A549 (cell line): Measurements from ENCODE around the gene HCN2.

ENCODE experiments used
- BHLHE40 ChIP-seq: IDR thresholded peaks from 2 replicates; pipeline ENCODE4 v1.6.1; 2012; ENCODE audit warnings: low read depth, low read length, inconsistent platforms
- CEBPB ChIP-seq, 2 experiments: fragments of >200 bp in 1 of 2; sonication (Bioruptor Twin) in 1 of 2; formaldehyde crosslinking in 1 of 2; IDR thresholded peaks; 2 replicates each; pipeline ENCODE4 v1.6.1; 2012 to 2016
- EP300 ChIP-seq, 2 experiments: fragments of >200 bp; sonication (Bioruptor Twin); formaldehyde crosslinking; IDR thresholded peaks; 2 replicates in 1 of 2; 3 replicates in 1 of 2; pipeline ENCODE4 v1.6.1; 2016 to 2017
- HDAC2 ChIP-seq: fragments of 200-600 bp; sonication (generic); IDR thresholded peaks from 2 replicates; pipeline ENCODE4 v1.6.1; 2016
- HOXA7 ChIP-seq: fragments of 250-450 bp; sonication (Bioruptor Pico); IDR thresholded peaks from 2 replicates; pipeline ENCODE4 v1.5.0; 2020; ENCODE audit warnings: mild to moderate bottlenecking, moderate library complexity
- JUNB ChIP-seq: fragments of >200 bp; sonication (Bioruptor Twin); formaldehyde crosslinking; IDR thresholded peaks from 2 replicates; pipeline ENCODE4 v1.6.1; 2016
- MAZ ChIP-seq: fragments of 150-350 bp; IDR thresholded peaks from 2 replicates; pipeline ENCODE4 v1.6.1; 2014; ENCODE audit warnings: antibody characterized with exemption, low read depth, low read length, borderline replicate concordance
- PHF8 ChIP-seq: fragments of 200-600 bp; sonication (generic); IDR thresholded peaks from 2 replicates; pipeline ENCODE4 v1.6.1; 2016; ENCODE audit warnings: low read depth, mild to moderate bottlenecking, antibody characterized with exemption, moderate library complexity, borderline replicate concordance
- POLR2A ChIP-seq: IDR thresholded peaks from 2 replicates; pipeline ENCODE4 v1.6.1; 2012; ENCODE audit warnings: mild to moderate bottlenecking, low read length
- TF ChIP-seq, protein P1 (sequence below): fragments of >200 bp; sonication (Bioruptor Twin); formaldehyde crosslinking; IDR thresholded peaks from 3 replicates; pipeline ENCODE4 v1.5.1; 2016
- TF ChIP-seq, protein P2 (sequence below): IDR thresholded peaks from 2 replicates; pipeline ENCODE4 v1.6.1; 2012
- TF ChIP-seq, protein P3 (sequence below): fragments of 200-600 bp; sonication (generic); IDR thresholded peaks from 2 replicates; pipeline ENCODE4 v1.6.1; 2016; ENCODE audit warnings: antibody characterized with exemption, mild to moderate bottlenecking, moderate library complexity

GRCh38 chr19:594265-594870 lies 4.7 kb downstream of the HCN2 start:
- TF ChIP-seq, protein P1, sequence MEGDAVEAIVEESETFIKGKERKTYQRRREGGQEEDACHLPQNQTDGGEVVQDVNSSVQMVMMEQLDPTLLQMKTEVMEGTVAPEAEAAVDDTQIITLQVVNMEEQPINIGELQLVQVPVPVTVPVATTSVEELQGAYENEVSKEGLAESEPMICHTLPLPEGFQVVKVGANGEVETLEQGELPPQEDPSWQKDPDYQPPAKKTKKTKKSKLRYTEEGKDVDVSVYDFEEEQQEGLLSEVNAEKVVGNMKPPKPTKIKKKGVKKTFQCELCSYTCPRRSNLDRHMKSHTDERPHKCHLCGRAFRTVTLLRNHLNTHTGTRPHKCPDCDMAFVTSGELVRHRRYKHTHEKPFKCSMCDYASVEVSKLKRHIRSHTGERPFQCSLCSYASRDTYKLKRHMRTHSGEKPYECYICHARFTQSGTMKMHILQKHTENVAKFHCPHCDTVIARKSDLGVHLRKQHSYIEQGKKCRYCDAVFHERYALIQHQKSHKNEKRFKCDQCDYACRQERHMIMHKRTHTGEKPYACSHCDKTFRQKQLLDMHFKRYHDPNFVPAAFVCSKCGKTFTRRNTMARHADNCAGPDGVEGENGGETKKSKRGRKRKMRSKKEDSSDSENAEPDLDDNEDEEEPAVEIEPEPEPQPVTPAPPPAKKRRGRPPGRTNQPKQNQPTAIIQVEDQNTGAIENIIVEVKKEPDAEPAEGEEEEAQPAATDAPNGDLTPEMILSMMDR, result no peak
- TF ChIP-seq POLR2A, result no peak
- TF ChIP-seq HDAC2, result no peak
- no peak for TF ChIP-seq CEBPB (IDR thresholded peaks at IDR 0.05)
- TF ChIP-seq HOXA7 (CRISPR knock-in tag), result no peak
- TF ChIP-seq JUNB, result no peak
- TF ChIP-seq PHF8, result no peak
- TF ChIP-seq BHLHE40, result no peak
- TF ChIP-seq EP300 (IDR thresholded peaks at IDR 0.05), result no peak
- TF ChIP-seq, protein P2, sequence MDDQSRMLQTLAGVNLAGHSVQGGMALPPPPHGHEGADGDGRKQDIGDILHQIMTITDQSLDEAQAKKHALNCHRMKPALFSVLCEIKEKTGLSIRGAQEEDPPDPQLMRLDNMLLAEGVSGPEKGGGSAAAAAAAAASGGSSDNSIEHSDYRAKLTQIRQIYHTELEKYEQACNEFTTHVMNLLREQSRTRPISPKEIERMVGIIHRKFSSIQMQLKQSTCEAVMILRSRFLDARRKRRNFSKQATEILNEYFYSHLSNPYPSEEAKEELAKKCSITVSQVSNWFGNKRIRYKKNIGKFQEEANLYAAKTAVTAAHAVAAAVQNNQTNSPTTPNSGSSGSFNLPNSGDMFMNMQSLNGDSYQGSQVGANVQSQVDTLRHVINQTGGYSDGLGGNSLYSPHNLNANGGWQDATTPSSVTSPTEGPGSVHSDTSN, result no peak
- TF ChIP-seq MAZ, result no peak
- TF ChIP-seq, protein P3, sequence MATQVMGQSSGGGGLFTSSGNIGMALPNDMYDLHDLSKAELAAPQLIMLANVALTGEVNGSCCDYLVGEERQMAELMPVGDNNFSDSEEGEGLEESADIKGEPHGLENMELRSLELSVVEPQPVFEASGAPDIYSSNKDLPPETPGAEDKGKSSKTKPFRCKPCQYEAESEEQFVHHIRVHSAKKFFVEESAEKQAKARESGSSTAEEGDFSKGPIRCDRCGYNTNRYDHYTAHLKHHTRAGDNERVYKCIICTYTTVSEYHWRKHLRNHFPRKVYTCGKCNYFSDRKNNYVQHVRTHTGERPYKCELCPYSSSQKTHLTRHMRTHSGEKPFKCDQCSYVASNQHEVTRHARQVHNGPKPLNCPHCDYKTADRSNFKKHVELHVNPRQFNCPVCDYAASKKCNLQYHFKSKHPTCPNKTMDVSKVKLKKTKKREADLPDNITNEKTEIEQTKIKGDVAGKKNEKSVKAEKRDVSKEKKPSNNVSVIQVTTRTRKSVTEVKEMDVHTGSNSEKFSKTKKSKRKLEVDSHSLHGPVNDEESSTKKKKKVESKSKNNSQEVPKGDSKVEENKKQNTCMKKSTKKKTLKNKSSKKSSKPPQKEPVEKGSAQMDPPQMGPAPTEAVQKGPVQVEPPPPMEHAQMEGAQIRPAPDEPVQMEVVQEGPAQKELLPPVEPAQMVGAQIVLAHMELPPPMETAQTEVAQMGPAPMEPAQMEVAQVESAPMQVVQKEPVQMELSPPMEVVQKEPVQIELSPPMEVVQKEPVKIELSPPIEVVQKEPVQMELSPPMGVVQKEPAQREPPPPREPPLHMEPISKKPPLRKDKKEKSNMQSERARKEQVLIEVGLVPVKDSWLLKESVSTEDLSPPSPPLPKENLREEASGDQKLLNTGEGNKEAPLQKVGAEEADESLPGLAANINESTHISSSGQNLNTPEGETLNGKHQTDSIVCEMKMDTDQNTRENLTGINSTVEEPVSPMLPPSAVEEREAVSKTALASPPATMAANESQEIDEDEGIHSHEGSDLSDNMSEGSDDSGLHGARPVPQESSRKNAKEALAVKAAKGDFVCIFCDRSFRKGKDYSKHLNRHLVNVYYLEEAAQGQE, result no peak
